ENCODE results near the gene TTBK2.

DNA sequence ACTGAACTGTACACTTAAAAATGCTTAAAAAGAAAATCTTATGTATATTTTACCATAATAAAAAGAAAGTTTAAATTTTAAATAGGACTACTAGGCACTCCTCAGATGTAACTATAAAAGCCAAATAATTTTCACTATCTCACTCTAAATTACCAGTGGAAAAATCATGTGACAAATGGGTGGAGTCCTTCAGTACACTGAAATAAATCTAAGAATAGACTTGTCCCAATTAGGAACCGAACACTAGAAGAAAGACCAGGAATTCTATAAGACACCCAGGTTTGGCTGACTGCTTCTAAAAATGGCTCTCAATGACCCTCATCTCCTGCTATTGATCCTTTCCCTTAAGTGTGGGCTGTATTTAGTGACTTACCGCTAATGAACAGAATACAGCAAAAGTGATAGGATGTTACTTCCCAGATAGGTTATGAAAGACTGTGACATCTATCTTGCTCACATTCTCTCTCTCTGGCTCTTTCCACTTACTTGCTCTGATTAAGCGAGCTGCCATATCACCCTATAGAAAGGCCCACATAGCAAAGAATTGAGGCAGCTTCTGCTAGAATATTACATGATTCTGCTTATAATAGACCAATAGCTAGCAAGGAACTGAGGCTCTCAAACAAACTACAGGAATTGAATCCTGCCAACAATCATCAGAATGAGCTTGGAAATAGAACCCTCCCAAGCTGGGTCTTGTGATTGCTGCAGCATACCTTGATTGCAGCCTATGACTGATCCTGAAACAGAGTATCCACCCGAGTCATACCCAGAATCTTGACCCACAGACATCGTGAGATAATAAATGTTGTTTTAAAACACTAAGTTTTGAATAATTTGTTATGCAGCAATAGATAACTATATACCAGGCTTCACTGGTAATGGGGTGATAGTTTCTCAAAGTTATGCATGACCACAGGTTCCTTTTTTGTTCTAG is 16.9 kb downstream of the TTBK2 start:
- TF ChIP-seq, protein P1, sequence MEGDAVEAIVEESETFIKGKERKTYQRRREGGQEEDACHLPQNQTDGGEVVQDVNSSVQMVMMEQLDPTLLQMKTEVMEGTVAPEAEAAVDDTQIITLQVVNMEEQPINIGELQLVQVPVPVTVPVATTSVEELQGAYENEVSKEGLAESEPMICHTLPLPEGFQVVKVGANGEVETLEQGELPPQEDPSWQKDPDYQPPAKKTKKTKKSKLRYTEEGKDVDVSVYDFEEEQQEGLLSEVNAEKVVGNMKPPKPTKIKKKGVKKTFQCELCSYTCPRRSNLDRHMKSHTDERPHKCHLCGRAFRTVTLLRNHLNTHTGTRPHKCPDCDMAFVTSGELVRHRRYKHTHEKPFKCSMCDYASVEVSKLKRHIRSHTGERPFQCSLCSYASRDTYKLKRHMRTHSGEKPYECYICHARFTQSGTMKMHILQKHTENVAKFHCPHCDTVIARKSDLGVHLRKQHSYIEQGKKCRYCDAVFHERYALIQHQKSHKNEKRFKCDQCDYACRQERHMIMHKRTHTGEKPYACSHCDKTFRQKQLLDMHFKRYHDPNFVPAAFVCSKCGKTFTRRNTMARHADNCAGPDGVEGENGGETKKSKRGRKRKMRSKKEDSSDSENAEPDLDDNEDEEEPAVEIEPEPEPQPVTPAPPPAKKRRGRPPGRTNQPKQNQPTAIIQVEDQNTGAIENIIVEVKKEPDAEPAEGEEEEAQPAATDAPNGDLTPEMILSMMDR (IDR thresholded peaks at IDR 0.05; ENCODE audit: low read depth, low read length, missing input control): no peak
- TF ChIP-seq RAD21 (IDR thresholded peaks at IDR 0.05) (no peak), NR2F2 (IDR thresholded peaks at IDR 0.05) (no peak), FOXA1 (IDR thresholded peaks at IDR 0.05) (no peak), SP1 (IDR thresholded peaks at IDR 0.05) (no peak), REST (IDR thresholded peaks at IDR 0.05) (no peak)

Measured in liver (tissue), 3 donors.